ENCODE results near the gene PKDCC.
A peak's percentile ranks its signal among the peaks of the same experiment; 100 is the strongest.

PKDCC gene
- 0 to 0.18 (median 0.06) reads per million in 18 experiments for total RNA-seq

DNA sequence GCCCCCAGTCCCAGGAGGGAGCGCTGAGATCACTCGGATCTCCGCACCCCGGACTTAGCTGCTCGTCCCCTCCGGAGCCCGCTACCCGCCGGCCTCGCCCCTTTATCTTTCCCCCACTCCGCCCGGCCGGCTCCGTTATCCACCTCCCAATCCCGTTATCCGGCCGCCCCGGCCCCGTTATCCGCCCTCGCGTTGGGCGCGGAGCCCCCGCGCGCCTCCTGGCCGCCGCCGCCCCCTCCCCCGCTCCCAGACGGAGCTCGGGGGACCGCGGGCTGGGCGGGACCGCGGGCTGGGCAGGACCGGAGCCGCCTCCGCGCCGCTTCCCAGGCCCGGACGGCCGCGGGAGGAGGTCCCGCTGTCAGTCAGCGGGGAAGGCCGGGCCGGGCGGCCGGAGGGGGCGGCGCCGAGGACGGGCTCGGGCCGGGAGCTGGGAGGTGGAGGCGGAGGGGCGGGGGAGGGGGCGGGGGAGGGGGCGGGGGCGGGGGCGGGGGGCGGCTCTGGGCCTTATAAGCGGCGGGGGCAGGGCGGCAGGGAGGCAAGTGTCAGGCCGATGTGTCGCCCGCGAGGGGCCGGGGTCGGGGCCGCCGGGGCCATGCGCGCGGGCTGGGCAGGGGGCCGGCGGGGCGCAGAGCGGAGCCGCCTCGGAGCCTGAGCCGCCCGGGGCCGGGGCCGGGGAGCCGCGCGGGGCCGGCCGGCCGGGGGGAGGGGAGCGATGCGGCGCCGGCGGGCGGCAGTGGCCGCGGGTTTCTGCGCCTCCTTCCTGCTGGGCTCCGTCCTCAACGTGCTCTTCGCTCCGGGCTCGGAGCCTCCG lies at the start of gene PKDCC:
PKDCC (plus strand) TSS at position 534 of the 811 bp plus-strand sequence; CDS start at position 713, 179 bp downstream.
- DNase-seq = peak in 1 of 2 donors; percentile 13

DNA sequence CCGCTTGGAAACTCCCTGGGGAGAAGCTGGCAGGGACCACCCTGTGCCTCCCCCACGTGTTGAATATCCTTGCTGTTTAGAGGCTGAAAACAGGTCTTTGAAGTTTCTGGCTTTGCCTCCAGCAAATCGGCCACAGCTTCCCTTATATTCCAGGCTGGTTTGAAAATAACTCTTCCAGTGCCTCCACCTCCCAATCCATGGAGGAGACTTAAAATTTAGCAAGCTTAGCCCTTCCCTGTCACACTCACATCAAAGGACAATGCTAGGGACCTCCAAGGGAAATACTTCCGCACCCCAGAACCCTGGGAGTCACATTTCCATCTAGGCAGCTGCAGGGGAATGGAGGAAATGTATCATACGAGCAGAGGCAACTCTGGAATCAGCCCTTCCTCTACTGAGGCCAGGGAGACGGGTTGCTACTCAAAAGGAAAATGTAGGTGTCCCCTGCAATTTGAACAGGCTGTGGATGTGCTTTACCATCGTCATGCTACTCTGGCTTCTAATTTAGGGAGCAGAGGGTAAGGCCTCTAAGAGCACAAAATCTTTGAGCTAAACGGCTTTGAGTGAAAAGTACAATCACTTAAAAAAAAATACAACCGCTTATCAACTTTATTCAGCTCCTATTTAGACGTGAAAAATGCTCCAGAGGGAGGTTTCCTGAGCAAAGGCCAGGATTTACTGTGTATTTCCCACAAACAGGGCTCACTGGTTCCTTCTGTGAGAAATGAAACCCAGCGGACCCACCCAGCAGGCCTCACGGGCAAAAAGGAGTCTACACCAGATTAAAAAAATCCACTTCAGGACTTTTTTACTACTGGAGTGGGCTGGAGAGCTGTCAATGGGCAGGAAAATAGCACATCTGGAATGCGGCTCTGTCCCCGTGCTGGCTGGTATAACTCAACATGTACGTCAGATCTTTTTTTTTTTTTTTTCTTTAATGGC lies 49.4 kb upstream of the PKDCC start:
- DNase-seq = no peak

GRCh38 chr2:41999128-41999480 lies 48.7 kb upstream of the PKDCC start:
- no peak for DNase-seq

DNA sequence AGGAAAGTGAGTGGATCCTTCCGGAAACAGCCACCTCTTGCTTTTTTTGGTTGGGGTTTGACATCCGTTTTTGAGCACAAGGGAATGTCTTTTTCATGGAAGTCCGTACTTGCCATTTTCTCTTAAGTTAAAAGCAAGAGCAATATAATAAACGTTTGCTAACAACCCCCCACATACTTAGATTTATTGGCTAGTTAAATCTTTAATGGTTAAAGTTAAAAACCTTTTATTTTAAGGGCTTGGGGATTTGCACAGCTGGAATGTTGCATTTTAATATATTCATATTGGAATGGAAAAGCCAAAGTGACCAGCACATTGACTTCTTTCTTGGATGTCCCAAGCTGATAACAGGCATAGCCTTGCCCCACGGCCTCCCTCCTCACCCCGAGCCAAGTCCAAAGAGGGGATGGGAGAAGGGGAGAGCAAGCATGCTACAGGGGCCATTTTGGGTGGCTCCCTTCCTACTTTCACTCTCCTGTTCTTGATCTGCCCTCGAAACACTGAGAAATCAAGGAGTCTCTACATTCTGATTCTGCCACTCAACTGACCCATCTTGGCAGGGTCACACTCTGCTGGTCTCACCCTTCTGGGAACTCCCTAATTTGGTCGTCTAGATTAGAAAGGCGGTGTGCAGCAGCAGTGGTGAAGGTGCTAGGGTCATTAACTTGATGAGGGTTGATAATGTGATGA lies 48.1 kb upstream of the PKDCC start:
- no peak for DNase-seq

GRCh38 chr2:42001711-42002201 lies 46.1 kb upstream of the PKDCC start:
- DNase-seq = no peak

DNA sequence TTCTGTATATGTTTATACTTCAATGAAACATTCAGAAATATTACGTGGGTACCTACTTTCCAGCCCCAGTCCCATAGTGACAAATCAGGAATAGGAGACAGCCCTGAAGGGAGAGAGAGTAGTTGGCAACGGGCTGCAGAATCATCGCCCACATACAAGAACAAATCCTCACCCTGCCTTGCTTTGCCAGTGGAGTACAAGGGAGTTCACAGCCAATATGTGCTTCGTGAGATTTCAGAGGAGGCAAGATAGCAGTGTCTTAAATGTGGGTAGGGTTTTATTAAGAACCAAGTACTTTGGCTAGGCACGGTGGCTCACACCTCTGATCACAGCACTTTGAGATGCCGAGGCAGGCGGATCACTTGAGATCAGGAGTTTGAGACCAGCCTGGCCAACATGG lies 40.3 kb upstream of the PKDCC start:
- DNase-seq = no peak

DNA sequence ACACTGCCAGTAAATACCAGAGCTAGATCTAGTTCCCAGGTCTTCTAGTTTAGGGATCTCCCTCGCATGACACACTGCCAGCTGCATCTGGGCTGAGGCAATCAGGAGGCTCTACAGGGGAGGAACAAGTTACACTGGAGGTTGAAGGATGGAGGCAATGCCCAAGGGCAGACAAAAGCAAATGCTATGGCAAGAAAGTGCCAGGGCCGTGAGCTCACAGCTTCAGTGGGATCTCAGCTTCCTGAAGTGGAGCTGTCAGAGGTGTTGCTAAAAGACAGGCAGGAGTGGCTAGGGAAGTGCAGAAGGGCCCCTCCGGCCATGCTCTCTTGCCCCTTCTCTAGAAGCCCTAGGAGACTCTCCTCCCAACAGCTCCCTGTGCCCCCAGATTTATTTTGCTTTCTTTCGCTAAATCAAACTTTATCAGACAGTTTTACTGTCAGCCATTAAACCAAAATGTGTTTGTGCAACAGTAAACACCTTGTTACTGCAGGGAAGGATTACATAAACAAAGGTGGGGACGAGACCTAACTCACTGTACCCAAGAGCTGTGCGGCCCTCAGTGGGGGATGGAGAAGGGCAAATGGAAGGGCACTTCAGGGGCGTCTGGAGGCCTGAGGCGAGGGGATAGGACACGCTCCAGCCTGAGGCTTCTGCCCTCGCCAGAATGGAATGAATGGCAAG lies 39.4 kb upstream of the PKDCC start:
- no peak for DNase-seq

DNA sequence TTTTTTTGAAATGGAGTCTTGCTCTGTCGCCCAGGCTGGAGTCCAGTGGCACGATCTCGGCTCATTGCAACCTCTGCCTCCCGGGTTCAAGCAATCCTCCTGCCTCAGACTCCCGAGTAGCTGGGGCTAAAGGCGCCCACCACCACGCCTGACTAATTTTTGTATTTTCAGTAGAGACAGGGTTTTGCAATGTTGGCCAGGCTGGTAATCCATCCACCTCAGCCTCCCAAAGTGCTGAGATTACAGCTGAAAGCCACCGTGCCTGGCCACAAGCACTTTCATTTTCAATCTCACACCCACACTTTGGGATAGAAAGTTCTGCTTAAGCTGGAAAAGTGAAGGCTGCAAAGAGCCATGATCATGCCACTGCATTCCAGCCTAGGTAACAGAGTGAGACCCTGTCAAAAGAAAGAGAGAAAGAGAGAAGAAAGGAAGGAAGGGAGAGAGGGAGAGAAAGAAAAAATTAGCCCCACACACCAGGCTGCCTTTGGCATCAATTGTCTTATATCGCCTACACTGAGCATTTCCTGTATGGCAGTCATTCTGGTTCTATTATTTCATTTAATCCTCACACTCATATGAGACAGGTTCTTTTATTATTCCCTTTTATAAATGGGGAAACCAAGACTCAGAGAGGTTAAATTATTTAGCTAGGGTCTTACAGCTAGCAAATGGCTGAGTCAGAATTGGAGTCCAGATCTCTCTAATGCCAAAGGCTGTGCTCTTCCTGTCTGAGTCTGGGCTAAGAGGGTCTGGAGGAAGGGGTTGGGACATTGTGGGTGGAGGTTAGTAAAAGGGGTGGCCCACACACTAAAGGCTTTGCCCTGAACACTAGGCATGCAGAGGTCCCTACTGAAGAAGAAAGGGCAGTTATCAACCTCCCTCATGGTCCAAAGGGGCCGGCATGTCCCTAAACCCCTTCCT lies 37.9 kb upstream of the PKDCC start:
- peak in 1 of 2 donors; percentile 30 for DNase-seq

DNA sequence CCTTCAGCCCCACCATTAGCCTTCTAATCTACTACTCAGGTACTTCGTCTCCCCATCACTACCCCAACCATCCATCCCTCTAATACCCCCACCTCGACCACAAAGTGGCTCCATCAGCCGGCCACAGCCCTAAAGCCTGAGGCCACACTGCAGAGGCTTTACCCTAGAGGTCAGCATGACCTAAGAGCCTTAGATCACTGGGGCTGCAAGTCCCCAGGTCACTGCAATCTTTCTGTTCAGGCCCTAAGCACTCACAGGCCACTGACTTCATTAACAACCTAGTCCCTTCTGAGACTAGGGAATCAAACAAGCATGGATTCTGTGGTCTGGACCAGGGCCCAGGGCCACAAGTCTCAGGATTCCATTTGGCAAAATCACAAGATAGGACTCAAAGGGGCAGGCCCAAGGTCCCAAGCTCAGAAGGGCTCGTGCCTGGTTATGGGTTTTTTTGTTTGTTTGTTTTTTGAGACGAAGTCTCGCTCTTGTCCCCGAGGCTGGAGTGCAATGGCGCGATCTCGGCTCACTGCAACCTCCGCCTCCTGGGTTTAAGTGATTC lies 37.0 kb upstream of the PKDCC start:
- no peak for DNase-seq

GRCh38 chr2:42012137-42012536 lies 35.7 kb upstream of the PKDCC start:
- no peak for DNase-seq

DNA sequence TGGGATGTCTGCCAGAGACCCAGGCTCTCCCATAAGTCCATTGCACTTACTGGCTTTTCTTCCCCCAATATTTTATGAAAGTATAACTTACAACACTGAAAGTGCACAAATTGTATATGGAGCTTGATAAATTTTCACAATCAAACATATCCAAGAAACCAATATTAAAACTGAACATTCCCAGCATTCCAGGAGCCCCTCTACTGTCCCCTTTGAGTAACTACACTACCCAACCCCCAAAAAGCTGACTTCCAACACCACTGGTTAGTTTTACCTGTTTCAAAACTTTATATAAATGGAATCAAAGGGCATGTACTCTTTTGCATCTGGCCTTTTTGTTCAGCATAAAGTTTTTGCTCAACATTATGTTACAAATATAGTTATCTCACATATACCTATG lies 35.2 kb upstream of the PKDCC start:
- no peak for DNase-seq

GRCh38 chr2:42013409-42013808 lies 34.4 kb upstream of the PKDCC start:
- DNase-seq = no peak

DNA sequence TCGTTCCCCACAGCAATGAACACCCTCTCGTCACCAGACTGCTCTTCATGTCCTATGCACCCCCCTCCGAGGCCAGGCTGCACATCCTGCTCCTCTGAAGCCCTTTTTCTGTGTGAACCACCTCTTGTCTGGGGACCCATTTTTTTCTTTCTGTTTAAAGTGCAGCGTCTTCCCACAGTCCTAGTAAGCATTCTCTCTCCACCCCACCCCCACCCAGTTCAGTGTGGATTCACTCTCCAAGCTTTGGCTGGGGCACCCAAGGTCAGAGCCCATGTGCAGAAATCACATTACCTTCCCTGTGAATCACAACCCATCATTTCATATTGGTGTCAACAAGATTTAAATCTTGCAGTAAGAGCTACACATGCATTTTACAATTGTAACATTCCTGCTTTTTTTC lies 26.4 kb upstream of the PKDCC start:
- no peak for DNase-seq

GRCh38 chr2:42025151-42025582 lies 22.7 kb upstream of the PKDCC start:
- no peak for DNase-seq

DNA sequence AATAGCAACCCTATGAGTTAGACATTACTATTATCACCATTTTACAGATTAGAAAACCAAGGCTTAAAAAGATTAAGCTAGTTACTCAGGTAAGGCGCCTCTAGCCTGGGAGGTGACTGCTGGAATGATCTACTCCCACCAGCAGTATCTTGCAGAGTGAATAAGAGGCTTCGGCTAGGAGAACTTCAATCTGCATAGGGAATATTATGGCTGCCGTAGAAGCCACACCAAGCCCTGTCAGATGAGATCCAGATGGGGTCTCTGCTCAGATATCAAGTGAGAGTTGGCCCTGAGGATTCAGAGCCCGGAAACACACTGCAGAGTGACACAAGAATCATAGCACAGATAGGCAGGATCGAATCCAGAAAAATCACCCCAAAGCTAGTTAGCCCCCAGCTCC lies 21.5 kb upstream of the PKDCC start:
- DNase-seq = no peak

- no peak for DNase-seq
These were observed 19.2 kb upstream of the PKDCC start for GRCh38 chr2:42028571-42029148.

DNA sequence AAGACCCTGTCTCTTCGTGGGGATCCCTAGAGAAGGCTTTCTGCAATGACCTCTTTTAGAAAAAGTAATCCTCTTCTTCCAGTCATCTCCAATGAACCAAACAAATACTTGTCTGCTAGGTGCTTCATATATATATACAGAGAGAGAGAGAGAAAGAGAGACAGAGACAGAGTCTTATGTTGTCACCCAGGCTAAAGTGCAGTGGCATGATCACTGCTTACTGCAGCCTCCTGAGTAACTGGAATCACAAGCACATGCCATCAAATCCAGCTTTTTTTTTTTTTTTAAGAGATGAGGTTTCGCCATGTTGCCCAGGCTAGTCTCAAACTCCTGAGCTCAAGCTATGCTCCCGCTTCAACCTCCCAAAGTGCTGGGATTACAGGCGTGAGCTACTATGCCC lies 18.6 kb upstream of the PKDCC start:
- DNase-seq = no peak

GRCh38 chr2:42029639-42030199 lies 18.1 kb upstream of the PKDCC start:
- DNase-seq = no peak

DNA sequence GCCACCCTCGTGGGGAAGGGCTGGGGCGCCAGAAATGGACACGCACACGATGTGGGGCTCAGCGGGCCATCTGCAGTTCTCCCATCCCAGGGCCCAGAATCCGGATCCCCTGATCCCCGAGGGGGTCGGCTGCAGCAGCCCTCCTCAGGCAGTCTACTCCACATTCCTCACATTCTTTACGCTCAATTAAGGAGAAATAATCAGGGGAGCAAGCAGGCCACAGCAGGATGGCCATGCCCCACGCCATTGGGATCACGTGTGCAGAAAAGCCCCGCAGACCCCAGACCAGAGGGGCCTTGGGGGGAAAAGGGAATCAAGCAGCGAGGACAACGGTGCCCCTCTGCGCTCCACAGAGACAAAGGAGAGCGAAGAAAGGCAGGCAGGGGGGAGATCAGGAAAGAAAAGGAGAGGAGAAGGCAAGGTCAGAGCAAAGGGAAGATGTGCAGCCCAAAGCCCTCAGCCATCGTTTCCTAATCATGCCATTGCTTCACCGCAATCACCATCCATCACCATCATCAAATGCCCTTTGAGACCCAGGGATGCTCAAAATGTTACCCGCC lies 17.5 kb upstream of the PKDCC start:
- DNase-seq = no peak

DNA sequence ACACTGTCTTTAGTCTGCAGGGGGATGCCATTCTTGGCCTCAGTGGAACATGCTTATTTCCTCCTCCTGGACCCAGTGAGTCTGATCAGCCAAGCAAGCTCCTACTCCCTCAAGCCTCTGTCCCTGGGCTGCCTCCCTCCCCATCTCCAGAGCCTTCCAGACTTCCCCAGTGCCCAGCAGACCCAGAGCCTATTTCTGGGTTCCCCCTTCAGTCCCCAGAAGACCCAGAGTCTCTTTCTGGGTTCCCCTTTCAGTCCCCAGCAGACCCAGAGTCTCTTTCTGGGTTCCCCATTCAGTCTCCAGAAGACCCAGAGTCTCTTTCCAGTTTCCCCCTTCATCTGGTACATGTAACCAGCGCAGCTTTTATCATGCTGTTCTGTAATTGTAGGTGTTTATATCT lies 17.0 kb upstream of the PKDCC start:
- DNase-seq = no peak
